ENCODE measurements around the gene TAMALIN. TPM values are rescaled to one million over a fixed set of nuclear protein-coding genes. Genes with fewer than 3 reads are reported as not detected.

TAMALIN gene
- total and polyA plus RNA-seq, 2 of the 4 experiments (the other 2 are of a cell fraction) = 2.7 to 5.3 TPM

DNA sequence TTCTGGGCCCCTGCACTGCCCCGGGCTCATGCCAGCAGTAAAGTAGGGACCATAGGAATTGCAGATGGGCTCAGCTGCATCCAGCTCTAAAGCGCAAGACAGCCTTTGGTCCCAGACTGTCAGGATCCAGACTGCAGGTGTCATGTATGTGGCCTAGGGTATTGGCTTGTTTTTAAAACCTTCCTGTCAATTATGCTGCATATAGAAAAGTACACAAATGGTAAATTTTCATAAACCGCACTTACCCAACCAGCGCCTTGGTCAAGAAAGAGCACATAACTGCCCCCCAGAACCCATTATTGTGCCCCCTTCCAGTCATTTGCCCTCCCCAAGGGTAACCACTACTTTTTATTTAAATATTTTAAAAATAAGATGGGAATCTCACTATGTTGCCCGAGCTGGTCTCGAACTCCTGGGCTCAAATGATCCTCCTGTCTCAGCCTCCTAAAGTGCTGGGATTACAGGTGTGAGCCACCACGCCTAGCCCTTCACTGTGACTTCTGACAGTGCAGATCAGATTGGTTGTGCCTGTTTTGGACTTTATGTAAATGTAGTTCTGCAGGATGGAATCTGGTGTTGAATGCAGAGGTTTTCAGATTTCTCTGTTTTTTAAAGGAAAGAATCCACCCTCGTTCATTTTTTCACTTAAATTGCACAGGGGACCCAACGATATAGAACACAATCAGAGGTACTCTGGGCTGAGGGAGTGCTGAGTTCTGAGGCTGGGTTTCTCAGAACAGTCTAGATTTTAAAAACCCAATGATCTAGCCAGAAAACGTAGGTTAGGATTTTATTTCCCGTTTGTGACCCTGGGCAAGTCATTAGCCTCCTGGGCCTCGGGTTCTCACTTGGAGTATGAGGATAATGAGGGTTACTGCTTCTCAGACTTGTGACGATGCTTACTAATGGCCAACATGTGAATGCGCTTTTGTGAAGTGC is 51.2 kb downstream of the TAMALIN start:
- ATAC-seq (ENCODE audit: low read depth) (no peak), DNase-seq (no peak)
- no peak overlapping the region for H3K23ac ChIP-seq (ENCODE audit: low read depth, low read length)
- no peak overlapping the region for H3K27ac ChIP-seq (ENCODE audit: insufficient read depth, low read length)
- no peak overlapping the region for H2AK5ac ChIP-seq (ENCODE audit: low read depth, low read length)
- peaks cover 46% of the 10 kb centered on the region for H3K36me3 ChIP-seq (ENCODE audit: control insufficient read depth, insufficient read depth, low read length)
- H2BK15ac ChIP-seq (ENCODE audit: low read depth, low read length) = no peak overlapping the region
- intact Hi-C loops (cut with micrococcal nuclease) (no loop called here), in situ Hi-C loops (cut with MboI; ENCODE audit: low sequenced_read_pairs) (no loop called here), dilution Hi-C loops (cut with HindIII; ENCODE audit: low sequenced_read_pairs, unreplicated experiment) (no loop called here)
- no peaks in the 10 kb centered on the region for H3K27me3 ChIP-seq (ENCODE audit: control insufficient read depth, insufficient read depth, low read length)
- H4K5ac ChIP-seq (ENCODE audit: low read depth, low read length) = no peak overlapping the region
- H4K91ac ChIP-seq (ENCODE audit: insufficient read depth, low read depth, low read length) = no peak overlapping the region
- H3K9me3 ChIP-seq (ENCODE audit: control insufficient read depth, insufficient read depth, low read length) = no peaks in the 10 kb centered on the region
- H2AK9ac ChIP-seq (replicated peaks; ENCODE audit: low read depth, low read length, poor library complexity) = no peak overlapping the region
- no peak overlapping the region for H2AFZ ChIP-seq (replicated peaks; ENCODE audit: low read length, poor library complexity)
- no peak overlapping the region for H3K4me3 ChIP-seq (ENCODE audit: insufficient read depth, low read depth, low read length)
- BruUV-seq (replicated peaks) = no TSS peak
- no peak overlapping the region for H3K18ac ChIP-seq (ENCODE audit: low read depth, low read length)
- POLR2A ChIA-PET (ENCODE audit: unreplicated experiment) = no interaction called here
- peaks cover 29% of the 10 kb centered on the region for H4K20me1 ChIP-seq (ENCODE audit: insufficient read depth, low read length)
- H4K8ac ChIP-seq (ENCODE audit: low read depth in 2 of 2, low read length in 2 of 2) = no peak overlapping the region
- no peak overlapping the region for H3K56ac ChIP-seq (ENCODE audit: extremely low read depth, insufficient read depth, low read length)
- H3K79me1 ChIP-seq (ENCODE audit: low read depth in 1 of 2, low read length in 2 of 2) = peaks cover 0 to 30% of the 10 kb centered on the region in 2 experiments; a peak in 2 of 4 replicates
- H2BK120ac ChIP-seq (ENCODE audit: low read depth, low read length) = no peak overlapping the region
- peaks cover 11% of the 10 kb centered on the region; the same call in 1 of the 2 replicates for H3K4me1 ChIP-seq (ENCODE audit: control insufficient read depth, insufficient read depth, low read length)
- CTCF ChIA-PET = interaction anchor here (2.2 kb wide), 1 partner anchor 32 kb away, joined by 10 read pairs; no protein-coding TSS in a partner anchor
- 95% methylated on average over 7 of the region's 14 CpGs; no CpG with 5 or more reads in 1 of the 2 experiments for WGBS, 2 experiments (ENCODE audit: extremely low coverage in 2 of 2, insufficient read length in 1 of 2)
- no peaks in the 10 kb centered on the region for H3K9me1 ChIP-seq (ENCODE audit: insufficient read depth, low read length)
- no peak overlapping the region for H3K9ac ChIP-seq (ENCODE audit: low read depth, low read length)
- no peak overlapping the region for H2BK5ac ChIP-seq (ENCODE audit: low read depth, low read length, poor library complexity, severe bottlenecking)
- H3K14ac ChIP-seq (replicated peaks; ENCODE audit: low read depth, low read length) = no peak overlapping the region
- TF ChIP-seq RCOR1 (IDR thresholded peaks at IDR 0.05; ENCODE audit: insufficient replicate concordance, low read length) = no peak
- TF ChIP-seq RAD21 (IDR thresholded peaks at IDR 0.05; ENCODE audit: low read length) = no peak
- TF ChIP-seq BHLHE40 (IDR thresholded peaks at IDR 0.05; ENCODE audit: low read depth, low read length) = 0 out of 2 replicates have a peak, but pooled peaks have one; percentile 4
- no peak for TF ChIP-seq MAFK (IDR thresholded peaks at IDR 0.05; ENCODE audit: low read depth, low read length)
- TF ChIP-seq POLR2A (IDR thresholded peaks at IDR 0.05; ENCODE audit: low read depth, low read length) = peak; percentile 30
- 0 out of 2 replicates have a peak, but pooled peaks have one; percentile 8 for TF ChIP-seq MAZ (IDR thresholded peaks at IDR 0.05; ENCODE audit: borderline replicate concordance, low read depth, low read length)
- H3K4me2 ChIP-seq (ENCODE audit: low read depth, low read length) = no peak overlapping the region
- no peak overlapping the region for H3K4ac ChIP-seq (ENCODE audit: low read depth, low read length)
- no peak overlapping the region for H2BK20ac ChIP-seq (ENCODE audit: low read depth, low read length)
